ENCODE data around the gene C19orf81. TPM values are rescaled to one million over a fixed set of nuclear protein-coding genes. Genes with fewer than 3 reads are reported as not detected.

The C19orf81 gene
- total RNA-seq, 1 experiment from 2014 or later: 22.4 TPM

DNA sequence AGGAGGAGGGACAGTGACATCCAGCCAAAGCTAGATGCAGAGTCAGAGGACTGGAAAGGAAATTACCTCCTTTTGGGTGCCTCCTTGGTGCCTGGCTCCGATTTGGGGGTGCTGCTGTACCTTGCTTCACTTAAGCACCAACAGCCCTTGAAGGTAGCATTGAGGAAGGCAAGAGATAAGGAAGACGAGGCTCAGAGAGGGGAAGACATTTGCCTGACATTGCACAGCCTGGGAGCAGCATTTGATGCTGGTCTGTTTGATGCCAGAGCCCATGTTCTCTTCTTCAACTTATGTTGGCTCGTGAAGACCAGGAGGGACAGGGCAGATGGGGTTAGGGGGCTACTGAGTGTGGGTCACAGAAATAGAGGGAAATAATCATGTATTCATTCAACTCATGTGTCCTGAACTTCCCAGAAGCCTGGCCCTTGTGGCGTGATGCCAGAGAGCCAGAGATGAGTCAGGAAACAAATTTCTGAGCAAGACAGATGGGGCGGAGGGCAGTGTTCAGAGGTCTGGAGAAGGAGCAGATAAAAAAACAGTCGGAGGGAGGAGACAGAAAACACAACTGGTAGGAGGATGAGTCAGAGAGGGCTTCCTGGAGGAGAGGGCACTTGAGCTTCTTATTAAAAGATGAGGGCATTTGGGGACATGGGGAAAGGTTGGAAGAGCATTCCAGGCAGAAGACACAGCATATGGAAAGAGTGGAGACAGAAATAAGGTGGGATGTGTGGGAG, 3.0 kb upstream of the C19orf81 start:
- peaks cover 9% of the 10 kb centered on the region for H3K4me1 Mint-ChIP-seq

More for the DNA sequence above, 3.0 kb upstream of the C19orf81 start:
- no peak overlapping the region for H3K4me3 Mint-ChIP-seq
- ChIA-PET POLR2A (no interaction called here), CTCF (interaction anchor here (0.6 to 1.0 kb wide), 2 partner anchors 12 to 80 kb away, joined by 3 to 5 read pairs; no protein-coding TSS in a partner anchor)
- ATAC-seq (no peak), DNase-seq (ENCODE audit: low spot score) (no peak)
- H3K27me3 Mint-ChIP-seq (ENCODE audit: low read depth): peaks cover 14% of the 10 kb centered on the region
- TF ChIP-seq NR1H2 (CRISPR knock-in tag; IDR thresholded peaks at IDR 0.05) (no peak), CREB1 (CRISPR knock-in tag; IDR thresholded peaks at IDR 0.05) (no peak), ATF1 (CRISPR knock-in tag; IDR thresholded peaks at IDR 0.05) (no peak), ZNF263 (CRISPR knock-in tag; IDR thresholded peaks at IDR 0.05; ENCODE audit: low read depth) (no peak), ETV6 (CRISPR knock-in tag; IDR thresholded peaks at IDR 0.05) (no peak), JUN (CRISPR knock-in tag; IDR thresholded peaks at IDR 0.05) (no peak), GABPB1 (CRISPR knock-in tag; IDR thresholded peaks at IDR 0.05) (no peak)
- TF ChIP-seq, protein P1, sequence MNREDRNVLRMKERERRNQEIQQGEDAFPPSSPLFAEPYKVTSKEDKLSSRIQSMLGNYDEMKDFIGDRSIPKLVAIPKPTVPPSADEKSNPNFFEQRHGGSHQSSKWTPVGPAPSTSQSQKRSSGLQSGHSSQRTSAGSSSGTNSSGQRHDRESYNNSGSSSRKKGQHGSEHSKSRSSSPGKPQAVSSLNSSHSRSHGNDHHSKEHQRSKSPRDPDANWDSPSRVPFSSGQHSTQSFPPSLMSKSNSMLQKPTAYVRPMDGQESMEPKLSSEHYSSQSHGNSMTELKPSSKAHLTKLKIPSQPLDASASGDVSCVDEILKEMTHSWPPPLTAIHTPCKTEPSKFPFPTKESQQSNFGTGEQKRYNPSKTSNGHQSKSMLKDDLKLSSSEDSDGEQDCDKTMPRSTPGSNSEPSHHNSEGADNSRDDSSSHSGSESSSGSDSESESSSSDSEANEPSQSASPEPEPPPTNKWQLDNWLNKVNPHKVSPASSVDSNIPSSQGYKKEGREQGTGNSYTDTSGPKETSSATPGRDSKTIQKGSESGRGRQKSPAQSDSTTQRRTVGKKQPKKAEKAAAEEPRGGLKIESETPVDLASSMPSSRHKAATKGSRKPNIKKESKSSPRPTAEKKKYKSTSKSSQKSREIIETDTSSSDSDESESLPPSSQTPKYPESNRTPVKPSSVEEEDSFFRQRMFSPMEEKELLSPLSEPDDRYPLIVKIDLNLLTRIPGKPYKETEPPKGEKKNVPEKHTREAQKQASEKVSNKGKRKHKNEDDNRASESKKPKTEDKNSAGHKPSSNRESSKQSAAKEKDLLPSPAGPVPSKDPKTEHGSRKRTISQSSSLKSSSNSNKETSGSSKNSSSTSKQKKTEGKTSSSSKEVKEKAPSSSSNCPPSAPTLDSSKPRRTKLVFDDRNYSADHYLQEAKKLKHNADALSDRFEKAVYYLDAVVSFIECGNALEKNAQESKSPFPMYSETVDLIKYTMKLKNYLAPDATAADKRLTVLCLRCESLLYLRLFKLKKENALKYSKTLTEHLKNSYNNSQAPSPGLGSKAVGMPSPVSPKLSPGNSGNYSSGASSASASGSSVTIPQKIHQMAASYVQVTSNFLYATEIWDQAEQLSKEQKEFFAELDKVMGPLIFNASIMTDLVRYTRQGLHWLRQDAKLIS (CRISPR knock-in tag; IDR thresholded peaks at IDR 0.05; ENCODE audit: borderline replicate concordance): no peak
- TF ChIP-seq, protein P2, sequence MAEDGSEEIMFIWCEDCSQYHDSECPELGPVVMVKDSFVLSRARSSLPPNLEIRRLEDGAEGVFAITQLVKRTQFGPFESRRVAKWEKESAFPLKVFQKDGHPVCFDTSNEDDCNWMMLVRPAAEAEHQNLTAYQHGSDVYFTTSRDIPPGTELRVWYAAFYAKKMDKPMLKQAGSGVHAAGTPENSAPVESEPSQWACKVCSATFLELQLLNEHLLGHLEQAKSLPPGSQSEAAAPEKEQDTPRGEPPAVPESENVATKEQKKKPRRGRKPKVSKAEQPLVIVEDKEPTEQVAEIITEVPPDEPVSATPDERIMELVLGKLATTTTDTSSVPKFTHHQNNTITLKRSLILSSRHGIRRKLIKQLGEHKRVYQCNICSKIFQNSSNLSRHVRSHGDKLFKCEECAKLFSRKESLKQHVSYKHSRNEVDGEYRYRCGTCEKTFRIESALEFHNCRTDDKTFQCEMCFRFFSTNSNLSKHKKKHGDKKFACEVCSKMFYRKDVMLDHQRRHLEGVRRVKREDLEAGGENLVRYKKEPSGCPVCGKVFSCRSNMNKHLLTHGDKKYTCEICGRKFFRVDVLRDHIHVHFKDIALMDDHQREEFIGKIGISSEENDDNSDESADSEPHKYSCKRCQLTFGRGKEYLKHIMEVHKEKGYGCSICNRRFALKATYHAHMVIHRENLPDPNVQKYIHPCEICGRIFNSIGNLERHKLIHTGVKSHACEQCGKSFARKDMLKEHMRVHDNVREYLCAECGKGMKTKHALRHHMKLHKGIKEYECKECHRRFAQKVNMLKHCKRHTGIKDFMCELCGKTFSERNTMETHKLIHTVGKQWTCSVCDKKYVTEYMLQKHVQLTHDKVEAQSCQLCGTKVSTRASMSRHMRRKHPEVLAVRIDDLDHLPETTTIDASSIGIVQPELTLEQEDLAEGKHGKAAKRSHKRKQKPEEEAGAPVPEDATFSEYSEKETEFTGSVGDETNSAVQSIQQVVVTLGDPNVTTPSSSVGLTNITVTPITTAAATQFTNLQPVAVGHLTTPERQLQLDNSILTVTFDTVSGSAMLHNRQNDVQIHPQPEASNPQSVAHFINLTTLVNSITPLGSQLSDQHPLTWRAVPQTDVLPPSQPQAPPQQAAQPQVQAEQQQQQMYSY (CRISPR knock-in tag; IDR thresholded peaks at IDR 0.05): no peak
- TF ChIP-seq, protein P3, sequence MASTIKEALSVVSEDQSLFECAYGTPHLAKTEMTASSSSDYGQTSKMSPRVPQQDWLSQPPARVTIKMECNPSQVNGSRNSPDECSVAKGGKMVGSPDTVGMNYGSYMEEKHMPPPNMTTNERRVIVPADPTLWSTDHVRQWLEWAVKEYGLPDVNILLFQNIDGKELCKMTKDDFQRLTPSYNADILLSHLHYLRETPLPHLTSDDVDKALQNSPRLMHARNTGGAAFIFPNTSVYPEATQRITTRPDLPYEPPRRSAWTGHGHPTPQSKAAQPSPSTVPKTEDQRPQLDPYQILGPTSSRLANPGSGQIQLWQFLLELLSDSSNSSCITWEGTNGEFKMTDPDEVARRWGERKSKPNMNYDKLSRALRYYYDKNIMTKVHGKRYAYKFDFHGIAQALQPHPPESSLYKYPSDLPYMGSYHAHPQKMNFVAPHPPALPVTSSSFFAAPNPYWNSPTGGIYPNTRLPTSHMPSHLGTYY (CRISPR knock-in tag; IDR thresholded peaks at IDR 0.05): no peak
- TF ChIP-seq, protein P4, sequence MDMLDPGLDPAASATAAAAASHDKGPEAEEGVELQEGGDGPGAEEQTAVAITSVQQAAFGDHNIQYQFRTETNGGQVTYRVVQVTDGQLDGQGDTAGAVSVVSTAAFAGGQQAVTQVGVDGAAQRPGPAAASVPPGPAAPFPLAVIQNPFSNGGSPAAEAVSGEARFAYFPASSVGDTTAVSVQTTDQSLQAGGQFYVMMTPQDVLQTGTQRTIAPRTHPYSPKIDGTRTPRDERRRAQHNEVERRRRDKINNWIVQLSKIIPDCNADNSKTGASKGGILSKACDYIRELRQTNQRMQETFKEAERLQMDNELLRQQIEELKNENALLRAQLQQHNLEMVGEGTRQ (CRISPR knock-in tag; IDR thresholded peaks at IDR 0.05): no peak
- TF ChIP-seq, protein P5, sequence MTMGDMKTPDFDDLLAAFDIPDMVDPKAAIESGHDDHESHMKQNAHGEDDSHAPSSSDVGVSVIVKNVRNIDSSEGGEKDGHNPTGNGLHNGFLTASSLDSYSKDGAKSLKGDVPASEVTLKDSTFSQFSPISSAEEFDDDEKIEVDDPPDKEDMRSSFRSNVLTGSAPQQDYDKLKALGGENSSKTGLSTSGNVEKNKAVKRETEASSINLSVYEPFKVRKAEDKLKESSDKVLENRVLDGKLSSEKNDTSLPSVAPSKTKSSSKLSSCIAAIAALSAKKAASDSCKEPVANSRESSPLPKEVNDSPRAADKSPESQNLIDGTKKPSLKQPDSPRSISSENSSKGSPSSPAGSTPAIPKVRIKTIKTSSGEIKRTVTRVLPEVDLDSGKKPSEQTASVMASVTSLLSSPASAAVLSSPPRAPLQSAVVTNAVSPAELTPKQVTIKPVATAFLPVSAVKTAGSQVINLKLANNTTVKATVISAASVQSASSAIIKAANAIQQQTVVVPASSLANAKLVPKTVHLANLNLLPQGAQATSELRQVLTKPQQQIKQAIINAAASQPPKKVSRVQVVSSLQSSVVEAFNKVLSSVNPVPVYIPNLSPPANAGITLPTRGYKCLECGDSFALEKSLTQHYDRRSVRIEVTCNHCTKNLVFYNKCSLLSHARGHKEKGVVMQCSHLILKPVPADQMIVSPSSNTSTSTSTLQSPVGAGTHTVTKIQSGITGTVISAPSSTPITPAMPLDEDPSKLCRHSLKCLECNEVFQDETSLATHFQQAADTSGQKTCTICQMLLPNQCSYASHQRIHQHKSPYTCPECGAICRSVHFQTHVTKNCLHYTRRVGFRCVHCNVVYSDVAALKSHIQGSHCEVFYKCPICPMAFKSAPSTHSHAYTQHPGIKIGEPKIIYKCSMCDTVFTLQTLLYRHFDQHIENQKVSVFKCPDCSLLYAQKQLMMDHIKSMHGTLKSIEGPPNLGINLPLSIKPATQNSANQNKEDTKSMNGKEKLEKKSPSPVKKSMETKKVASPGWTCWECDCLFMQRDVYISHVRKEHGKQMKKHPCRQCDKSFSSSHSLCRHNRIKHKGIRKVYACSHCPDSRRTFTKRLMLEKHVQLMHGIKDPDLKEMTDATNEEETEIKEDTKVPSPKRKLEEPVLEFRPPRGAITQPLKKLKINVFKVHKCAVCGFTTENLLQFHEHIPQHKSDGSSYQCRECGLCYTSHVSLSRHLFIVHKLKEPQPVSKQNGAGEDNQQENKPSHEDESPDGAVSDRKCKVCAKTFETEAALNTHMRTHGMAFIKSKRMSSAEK (CRISPR knock-in tag; IDR thresholded peaks at IDR 0.05; ENCODE audit: borderline replicate concordance): no peak
- H3K9me3 Mint-ChIP-seq: no peaks in the 10 kb centered on the region
- no peak overlapping the region for H3K27ac Mint-ChIP-seq
- H3K36me3 Mint-ChIP-seq: no peaks in the 10 kb centered on the region
